ENCODE data around the gene SMAD7.

Gene SMAD7

GRCh38 chr18:48986851-48987761, 36.3 kb upstream of the SMAD7 start:
- DNase-seq (ENCODE audit: low spot score), result no peak

GRCh38 chr18:48985161-48985560, 34.4 kb upstream of the SMAD7 start:
- no peak for DNase-seq (ENCODE audit: low spot score)

GRCh38 chr18:48983793-48984437, 33.1 kb upstream of the SMAD7 start:
- DNase-seq (ENCODE audit: low spot score), result no peak

- DNase-seq (ENCODE audit: low spot score), result no peak
Measured at GRCh38 chr18:48982266-48982665, 31.5 kb upstream of the SMAD7 start.

GRCh38 chr18:48979944-48980890, 29.5 kb upstream of the SMAD7 start:
- DNase-seq (ENCODE audit: low spot score), result no peak

GRCh38 chr18:48977914-48978313, 27.1 kb upstream of the SMAD7 start:
- no peak for DNase-seq (ENCODE audit: low spot score)

- DNase-seq (ENCODE audit: low spot score), result peak; percentile 92
Measured at GRCh38 chr18:48975817-48976649, 25.3 kb upstream of the SMAD7 start.

- DNase-seq (ENCODE audit: low spot score), result no peak
Measured at GRCh38 chr18:48975120-48975816, 24.5 kb upstream of the SMAD7 start.

- no peak for DNase-seq (ENCODE audit: low spot score)
Measured at GRCh38 chr18:48974304-48975119, 23.7 kb upstream of the SMAD7 start.

- DNase-seq (ENCODE audit: low spot score), result no peak
Measured at GRCh38 chr18:48973731-48974130, 23.0 kb upstream of the SMAD7 start.

GRCh38 chr18:48968412-48969215, 17.8 kb upstream of the SMAD7 start:
- DNase-seq (ENCODE audit: low spot score), result no peak

- no peak for DNase-seq (ENCODE audit: low spot score)
Measured at GRCh38 chr18:48967545-48967944, 16.8 kb upstream of the SMAD7 start.

GRCh38 chr18:48966523-48966922, 15.8 kb upstream of the SMAD7 start:
- no peak for DNase-seq (ENCODE audit: low spot score)

- no peak for DNase-seq (ENCODE audit: low spot score)
Measured at GRCh38 chr18:48963586-48964470, 13.1 kb upstream of the SMAD7 start.

- DNase-seq (ENCODE audit: low spot score), result no peak
Measured at GRCh38 chr18:48962994-48963561, 12.3 kb upstream of the SMAD7 start.

GRCh38 chr18:48962252-48962993, 11.7 kb upstream of the SMAD7 start:
- no peak for DNase-seq (ENCODE audit: low spot score)

GRCh38 chr18:48961547-48961946, 10.8 kb upstream of the SMAD7 start:
- no peak for DNase-seq (ENCODE audit: low spot score)
